GM12878 (cell line): ENCODE measurements around the gene CELSR2. TPM values are rescaled to one million over a fixed set of nuclear protein-coding genes. Genes with fewer than 3 reads are reported as not detected.

Source experiments
- ATAC-seq: fragments of 200-7000 bp; cut with Tn5 transposase; 3 replicates; pipeline ENCODE4 v1.9.1; 2020; ENCODE audit warnings: mild to moderate bottlenecking, moderate library complexity
- BruUV-seq: library from RNA; stranded (reverse); fragments of 400-500 nt; replicated peaks from 2 replicates; lab custom pipeline; 2021; lab: Mats Ljungman, UMichigan
- CTCF ChIA-PET: fragments of 300-600 bp; sonication (Branson Sonifier 250); formaldehyde crosslinking; extraction: SDS; loops from one replicate; lab custom pipeline; 2021; ENCODE audit warnings: inconsistent platforms; lab: Yijun Ruan, JAX
- POLR2A ChIA-PET: fragments of 350-600 bp; formaldehyde crosslinking; extraction: SDS; loops from one replicate; lab custom pipeline; 2021; ENCODE audit warnings: inconsistent platforms; lab: Charles Lee
- RAD21 ChIA-PET: fragments of 300-600 bp; sonication (Branson Sonifier 250); formaldehyde crosslinking; loops from one replicate; lab custom pipeline; 2023; ENCODE audit warnings: antibody characterized with exemption; ENCODE audit not compliant: unreplicated experiment; lab: Charles Lee
- SMC1A ChIA-PET: fragments of 300-600 bp; sonication (Branson Sonifier 250); formaldehyde crosslinking; loops from one replicate; lab custom pipeline; 2023; ENCODE audit not compliant: unreplicated experiment, uncharacterized antibody; lab: Charles Lee
- DNase-seq: peaks from one replicate; pipeline ENCODE4 v3.0.0-alpha.2; 2011; ENCODE audit warnings: low read depth, low spot score
- FAIRE-seq: peaks from 3 replicates; lab custom pipeline; 2011; peaks lifted over from hg19 to GRCh38; lab: Jason Lieb, UNC
- H2AFZ ChIP-seq: 2 replicates; pipeline ENCODE4 v1.6.0; 2011; ENCODE audit warnings: low read depth, low read length, control low read depth; ENCODE audit not compliant: control insufficient read depth
- H3K27ac ChIP-seq: 2 replicates; pipeline ENCODE4 v1.5.1; 2011; ENCODE audit warnings: control low read depth; ENCODE audit not compliant: control insufficient read depth, insufficient read depth
- H3K27me3 ChIP-seq, 2 experiments: replicated peaks in 1 of 2; 2 replicates each; pipeline versions ENCODE4 v1.6.0 to v1.6.1; 2011; ENCODE audit warnings: low read length in 1 of 2; ENCODE audit not compliant: control insufficient read depth in 2 of 2, insufficient read depth in 2 of 2
- H3K36me3 ChIP-seq, 2 experiments: 2 replicates each; pipeline ENCODE4 v1.5.1; 2011; ENCODE audit warnings: low read length in 1 of 2; ENCODE audit not compliant: control insufficient read depth in 2 of 2, insufficient read depth in 2 of 2
- H3K4me1 ChIP-seq: 2 replicates; pipeline ENCODE4 v1.6.1; 2011; ENCODE audit warnings: mild to moderate bottlenecking, low read length, moderate library complexity, mixed read lengths; ENCODE audit not compliant: control insufficient read depth, insufficient read depth
- H3K4me2 ChIP-seq: 2 replicates; pipeline ENCODE4 v1.6.0; 2011; ENCODE audit warnings: control low read depth; ENCODE audit not compliant: control insufficient read depth, insufficient read depth
- H3K4me3 ChIP-seq: fragments of 200-600 bp; sonication (generic); 2 replicates; pipeline ENCODE4 v1.5.1; 2016
- H3K79me2 ChIP-seq: 2 replicates; pipeline ENCODE4 v1.6.0; 2011; ENCODE audit warnings: low read length; ENCODE audit not compliant: control insufficient read depth, insufficient read depth
- H3K9ac ChIP-seq: 2 replicates; pipeline ENCODE4 v1.8.0; 2011; ENCODE audit warnings: low read length, control low read depth, mixed read lengths; ENCODE audit not compliant: control insufficient read depth, insufficient read depth
- H3K9me3 ChIP-seq: replicated peaks from 3 replicates; pipeline ENCODE4 v1.5.1; 2011; ENCODE audit warnings: mild to moderate bottlenecking, low read length; ENCODE audit not compliant: control insufficient read depth, insufficient read depth
- H4K20me1 ChIP-seq: 2 replicates; pipeline ENCODE4 v1.6.0; 2011; ENCODE audit not compliant: control insufficient read depth, insufficient read depth
- EED ChIP-seq: sonication (generic); IDR thresholded peaks from 2 replicates; pipeline ENCODE4 v1.6.1; 2016; ENCODE audit warnings: antibody characterized with exemption, low read depth
- GABPA ChIP-seq: IDR thresholded peaks from 2 replicates; pipeline ENCODE4 v1.6.1; 2014; ENCODE audit warnings: antibody characterized with exemption, low read depth, mild to moderate bottlenecking, inconsistent platforms
- KDM1A ChIP-seq: fragments of 200-600 bp; sonication (generic); IDR thresholded peaks from 2 replicates; pipeline ENCODE4 v1.6.1; 2016; ENCODE audit warnings: borderline replicate concordance
- POLR2AphosphoS2 ChIP-seq: IDR thresholded peaks from 2 replicates; pipeline ENCODE4 v1.6.1; 2011; ENCODE audit warnings: low read depth, mild to moderate bottlenecking, low read length, improper control_type of control experiment, moderate library complexity
- POLR2AphosphoS5 ChIP-seq: IDR thresholded peaks from 2 replicates; pipeline ENCODE4 v1.6.1; 2011; ENCODE audit warnings: mild to moderate bottlenecking, low read length, inconsistent platforms
- RB1 ChIP-seq: fragments of 450-650 bp; formaldehyde crosslinking; IDR thresholded peaks from 2 replicates; pipeline ENCODE4 v1.6.1; 2017; ENCODE audit warnings: mild to moderate bottlenecking, borderline replicate concordance
- SMAD5 ChIP-seq: IDR thresholded peaks from 2 replicates; pipeline ENCODE4 v1.6.1; 2016; ENCODE audit warnings: antibody characterized with exemption, low read depth
- SPI1 ChIP-seq: IDR thresholded peaks from 2 replicates; pipeline ENCODE4 v1.6.1; 2011; ENCODE audit warnings: low read depth, mild to moderate bottlenecking, low read length, moderate library complexity, borderline replicate concordance; ENCODE audit not compliant: insufficient read depth
- TCF3 ChIP-seq: IDR thresholded peaks from 2 replicates; pipeline ENCODE4 v1.6.1; 2012; ENCODE audit warnings: low read depth, mild to moderate bottlenecking, low read length, borderline replicate concordance; ENCODE audit not compliant: insufficient read depth
- ZBTB40 ChIP-seq: fragments of 450-650 bp; IDR thresholded peaks from 2 replicates; pipeline ENCODE4 v1.6.1; 2016; ENCODE audit warnings: mild to moderate bottlenecking, moderate library complexity, borderline replicate concordance
- ZNF217 ChIP-seq: fragments of 450-650 bp; IDR thresholded peaks from 2 replicates; pipeline ENCODE4 v1.6.1; 2017; ENCODE audit warnings: antibody characterized with exemption, mild to moderate bottlenecking
- WGBS: methylation state at CpG from one replicate; pipeline ENCODE4 v1.1.6; 2016; ENCODE audit warnings: low lambda C conversion rate; ENCODE audit not compliant: insufficient replicate concordance, insufficient coverage; ENCODE audit errors: missing lambda C conversion rate; 5-methylcytosine and 5-hydroxymethylcytosine counted together
- in situ Hi-C: fragments of 300-500 bp; cut with MboI; formaldehyde crosslinking; loops from 9 replicates; pipeline ENCODE4 v1.14.3; 2018; ENCODE audit warnings: mixed read lengths
- intact Hi-C: fragments of 100-400 bp; cut with micrococcal nuclease; formaldehyde crosslinking; loops from one replicate; pipeline ENCODE4 v1.14.2; 2022; ENCODE audit not compliant: unreplicated experiment
- polyA plus RNA-seq, 11 experiments: library from polyadenylated mRNA; depleted of rRNA in 4 of 11; unstranded in 6 of 11; stranded (reverse) in 5 of 11; fragments of >200 nt; fragmentation: Nextera tagmentation in 4 of 11; fragmentation: Illumina TruSeq in 1 of 11; extraction: Ambion mirVana in 4 of 11; extraction: Trizol in 1 of 11; gene quantifications; 1 replicate in 1 of 11; 2 replicates in 10 of 11; pipeline versions ENCODE4 v1.2.1 to v1.2.3, GENCODE V29; 2011 to 2016; ENCODE audit warnings: inconsistent platforms in 2 of 11, missing spikeins in 2 of 11, low read depth in 1 of 11
- total RNA-seq, 4 experiments: library from RNA; depleted of rRNA in 3 of 4; stranded (reverse); fragments of >200 nt in 3 of 4; fragmentation: Illumina TruSeq in 1 of 4; extraction: Trizol in 1 of 4; gene quantifications; 2 replicates each; pipeline versions ENCODE4 v1.2.1 to v1.2.3, GENCODE V29; 2013 to 2021

Gene CELSR2
- total and polyA plus RNA-seq, 10 of the 15 experiments (the other 5 are each of a cell fraction or from before 2014, with no cell fraction given), result under 0.01 to 0.15 (median 0.04) TPM; not detected in 2

DNA sequence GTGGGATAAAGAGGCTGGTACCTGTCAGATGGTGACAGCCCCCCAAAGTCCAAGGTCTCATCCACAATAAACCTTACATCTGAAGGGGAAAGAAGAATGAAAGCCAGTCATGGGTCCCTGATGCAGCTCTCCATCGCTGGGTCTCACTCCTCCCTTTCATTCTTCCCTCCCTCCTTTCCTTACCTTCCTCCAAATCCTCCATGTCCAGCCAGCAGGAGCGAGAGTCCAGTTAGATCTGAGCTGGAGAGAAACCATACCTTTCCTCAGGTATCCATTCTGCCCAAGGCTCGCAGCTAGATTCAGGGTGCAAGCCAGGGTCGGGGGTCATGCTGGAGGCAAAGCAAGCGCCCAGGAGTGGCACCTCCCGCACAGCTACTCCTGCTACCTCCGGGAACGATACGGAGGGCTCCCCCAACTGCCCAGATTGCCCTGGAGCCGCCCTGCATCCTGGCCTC is 33.2 kb downstream of the CELSR2 start:
- H3K27ac ChIP-seq, result no peak overlapping the region
- POLR2A ChIA-PET, result interaction anchor here (1.3 to 1.5 kb wide), 2 partner anchors 10 to 143 kb away, joined by 3 to 5 read pairs; partner anchors contain the start of gene PSMA5
- peak overlapping the region; percentile 66; the same call in 1 of the 2 replicates for H3K9ac ChIP-seq

More for the DNA sequence above, 33.2 kb downstream of the CELSR2 start:
- Histone ChIP-seq H4K20me1 (no peaks in the 10 kb centered on the region), H3K9me3 (no peaks in the 10 kb centered on the region), H3K27me3 (no peaks in the 10 kb centered on the region), H2AFZ (peak overlapping the region; percentile 96), H3K79me2 (no peaks in the 10 kb centered on the region), H3K4me1 (peaks cover 3% of the 10 kb centered on the region), H3K36me3 (no peaks in the 10 kb centered on the region), H3K4me2 (peak overlapping the region; percentile 100), H3K4me3 (peak overlapping the region; percentile 86)
- 10% methylated on average over 10 of the region's 10 CpGs for WGBS
- TF ChIP-seq TCF3 (no peak), GABPA (no peak), ZNF217 (no peak), EED (no peak), POLR2AphosphoS5 (no peak), SMAD5 (no peak), SPI1 (no peak), POLR2AphosphoS2 (no peak), RB1 (no peak), KDM1A (no peak), ZBTB40 (no peak)
- FAIRE-seq, result no peak
- in situ Hi-C loops, result no loop called here
- intact Hi-C loops, result no loop called here
- CTCF ChIA-PET, result interaction anchor here (0.6 to 2.9 kb wide), 14 partner anchors 10 to 702 kb away, joined by 3 to 31 read pairs (median 4); partner anchors contain the start of genes AHCYL1, ATXN7L2 and SORT1
- RAD21 ChIA-PET, result interaction anchor here (0.8 to 3.3 kb wide), 9 partner anchors 25 to 266 kb away, joined by 3 to 21 read pairs (median 4); partner anchors contain the start of genes GNAI3 and SORT1
- SMC1A ChIA-PET, result interaction anchor here (0.6 to 3.1 kb wide), 6 partner anchors 14 to 266 kb away, joined by 3 to 19 read pairs (median 4); partner anchors contain the start of genes GNAI3 and SORT1
- BruUV-seq, result no TSS peak
- ATAC-seq, result no peak
- no peak for DNase-seq
